DMS114 treated with DMSO at 0.1 percent for 48 hours (cell line): ENCODE results near the gene SMCO4.

ENCODE experiments used
- DNase-seq: peaks from one replicate; lab custom pipeline; 2025; ENCODE audit not compliant: unreplicated experiment; lab: John Stamatoyannopoulos, UW

Gene SMCO4

DNA sequence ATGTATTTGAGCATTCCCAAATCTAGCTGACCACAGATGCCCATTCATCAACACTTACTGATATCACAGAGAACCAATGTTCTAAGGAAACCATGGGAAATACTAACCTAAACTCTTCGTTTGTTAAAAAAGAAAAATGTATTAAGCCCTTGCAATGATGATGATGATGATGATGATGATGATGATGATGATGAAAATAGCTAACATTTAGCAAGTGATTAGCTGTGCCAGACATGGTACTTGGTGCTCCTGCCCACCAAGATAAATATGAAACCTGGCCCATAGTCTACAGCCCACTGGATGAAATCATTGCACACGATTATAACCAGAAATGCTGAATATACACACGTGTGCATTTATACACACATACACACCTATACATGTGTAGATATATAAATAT, 37.5 kb downstream of the SMCO4 start:
- no peak for DNase-seq

DNA sequence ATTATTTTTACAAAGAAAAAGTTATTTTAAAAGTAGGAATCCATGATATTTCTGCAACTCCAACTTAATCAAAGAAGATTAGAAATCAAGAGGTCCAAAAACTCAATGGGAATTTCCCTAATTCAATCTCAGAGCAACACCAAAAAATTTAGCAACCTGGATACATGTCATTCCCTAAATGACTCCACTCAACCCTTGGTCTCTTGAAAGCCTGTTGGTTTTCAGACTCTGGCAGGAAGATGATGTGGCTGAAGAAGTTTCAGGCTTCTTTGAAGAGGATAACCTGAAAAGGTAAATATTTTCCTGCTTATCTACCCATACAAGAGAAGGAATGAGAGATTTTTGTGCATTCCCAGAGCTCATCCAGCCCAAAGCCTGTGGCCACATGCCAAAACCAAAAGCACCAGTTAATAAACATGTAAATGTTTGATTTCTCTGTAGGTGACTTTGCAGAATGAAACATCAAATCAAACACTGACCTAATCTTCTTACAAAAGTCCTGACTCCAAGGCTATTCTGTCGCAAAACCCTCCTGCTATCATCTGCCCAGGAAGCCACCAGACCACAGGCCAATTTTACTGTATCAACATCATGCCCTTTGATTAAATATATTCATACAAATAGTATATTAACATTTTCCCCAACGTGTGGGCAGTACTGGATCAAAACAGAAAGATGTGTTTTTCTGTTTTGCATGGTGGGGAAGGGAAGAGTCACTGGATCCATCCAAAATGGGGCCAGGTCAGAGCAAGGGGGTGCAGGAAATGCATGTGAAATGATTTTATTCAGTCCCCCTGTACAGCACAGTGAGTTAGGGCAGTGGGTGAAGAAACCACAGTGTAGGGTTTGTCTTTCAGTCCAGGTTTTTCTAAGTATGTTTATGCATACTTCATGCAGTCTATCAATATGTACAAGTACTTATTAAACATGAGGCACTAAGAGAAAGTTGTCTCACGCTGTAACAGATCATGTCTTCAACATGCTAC, 38.8 kb downstream of the SMCO4 start:
- no peak for DNase-seq

DNA sequence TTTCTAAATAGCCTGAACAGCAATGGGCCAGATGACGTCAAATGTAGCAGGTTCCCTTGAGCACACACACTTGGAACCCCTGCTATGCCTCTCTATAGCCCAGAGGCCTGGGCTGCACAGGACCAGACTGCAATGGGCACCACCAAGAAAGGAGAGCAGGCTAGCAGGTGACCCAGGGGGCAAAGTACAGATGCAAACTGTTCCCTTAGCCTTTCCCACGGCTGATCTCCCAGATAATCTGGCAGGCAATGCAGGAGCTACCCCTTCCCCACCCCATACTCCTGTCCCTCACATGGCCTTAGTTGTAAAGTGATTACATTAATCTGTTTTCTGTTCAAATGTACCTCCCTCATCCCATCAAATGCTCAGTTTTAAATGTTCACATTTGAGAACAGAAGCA, 41.3 kb downstream of the SMCO4 start:
- no peak for DNase-seq

DNA sequence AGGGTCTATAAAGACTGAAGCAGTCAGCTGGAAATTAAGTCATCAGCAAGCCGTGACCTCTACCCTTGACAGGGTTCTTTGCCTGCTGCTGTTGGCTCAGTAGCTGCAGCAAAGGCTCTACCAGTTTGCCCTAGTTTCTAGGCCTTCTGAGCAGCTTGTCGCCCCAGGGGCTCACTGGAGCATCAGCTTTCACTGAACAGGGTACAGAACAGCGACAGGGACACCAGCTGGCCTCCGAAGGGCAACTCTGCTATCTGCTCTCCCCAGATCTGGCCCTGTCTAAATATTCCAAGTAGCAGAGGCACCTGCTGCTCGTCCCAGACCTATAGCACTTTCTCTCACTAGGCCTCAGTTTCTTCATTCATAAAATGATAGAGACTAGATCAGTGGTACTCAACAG, 42.4 kb downstream of the SMCO4 start:
- DNase-seq, result no peak

DNA sequence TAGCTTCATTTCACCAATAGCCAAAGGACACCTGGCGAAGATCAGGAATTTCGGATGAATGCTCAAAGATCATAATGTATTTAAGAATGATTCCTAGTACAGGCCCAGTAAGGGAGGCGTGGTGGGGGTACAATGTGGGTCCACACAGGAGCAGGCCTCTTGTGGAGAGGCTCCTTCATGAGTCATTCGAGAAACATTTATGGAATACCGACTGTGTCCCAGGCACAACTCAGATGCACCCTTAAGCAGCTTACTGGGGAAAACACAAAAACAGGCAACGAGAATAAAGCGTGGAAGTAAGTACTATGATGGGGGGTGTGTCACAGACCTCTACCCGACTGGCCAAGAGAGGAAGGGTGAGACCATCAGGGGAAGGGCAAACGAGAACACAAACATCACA, 44.5 kb downstream of the SMCO4 start:
- no peak for DNase-seq

DNA sequence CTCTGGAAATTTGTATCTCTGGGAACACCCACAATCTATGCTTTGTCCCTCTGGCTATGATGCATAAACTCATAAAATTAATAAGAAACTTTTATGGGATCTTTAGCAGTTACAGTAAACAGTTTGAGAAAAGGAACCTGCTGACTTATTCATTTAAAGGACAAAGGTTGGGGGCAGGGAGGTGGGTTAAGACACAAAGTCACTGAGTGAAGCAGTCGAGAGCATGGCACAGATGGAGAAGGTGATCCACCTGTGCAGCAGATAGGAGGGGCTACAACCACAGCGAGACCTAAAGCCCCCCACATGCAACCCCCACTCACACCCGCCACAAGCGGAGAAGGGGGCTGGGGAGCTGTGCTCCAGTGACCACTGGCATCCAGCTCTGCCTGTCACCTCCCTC, 45.0 kb downstream of the SMCO4 start:
- DNase-seq, result no peak

DNA sequence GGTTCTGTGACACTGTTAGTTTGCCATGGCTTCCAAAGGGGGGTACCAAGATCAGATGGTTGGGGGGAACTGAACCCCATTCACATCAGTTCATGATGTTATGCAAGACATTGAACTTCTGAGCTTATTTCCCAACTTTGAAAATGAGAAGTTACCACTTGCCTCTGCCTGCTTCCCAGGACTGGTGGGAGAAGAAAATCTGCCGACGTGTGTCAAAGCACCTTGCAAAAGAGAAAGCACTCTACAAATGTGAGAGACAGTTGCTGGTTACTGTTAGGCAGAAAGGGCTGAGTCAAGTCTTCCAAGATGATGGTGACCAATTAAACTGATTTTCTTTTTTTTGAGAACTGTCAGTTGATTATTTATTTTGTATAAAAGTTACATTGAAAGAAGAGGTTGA, 45.6 kb downstream of the SMCO4 start:
- DNase-seq, result no peak

DNA sequence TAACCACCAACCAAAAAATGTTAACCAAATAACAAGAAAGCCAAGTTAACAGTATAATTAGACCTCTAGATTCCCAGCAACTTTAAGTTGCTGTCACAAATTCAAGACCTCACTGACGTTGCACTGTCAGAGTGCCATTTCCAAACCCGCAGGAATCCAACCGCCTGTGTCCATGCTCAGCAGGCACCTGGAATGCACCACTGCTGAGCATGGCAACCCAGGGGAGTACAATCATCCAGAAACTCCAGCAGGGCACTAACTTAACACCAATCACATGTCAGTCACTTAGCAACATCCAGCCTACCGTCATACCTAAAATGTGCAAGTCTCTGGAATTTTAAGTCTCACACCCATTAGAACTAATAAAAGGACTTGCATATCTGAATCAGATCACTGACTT, 48.8 kb downstream of the SMCO4 start:
- DNase-seq, result no peak

DNA sequence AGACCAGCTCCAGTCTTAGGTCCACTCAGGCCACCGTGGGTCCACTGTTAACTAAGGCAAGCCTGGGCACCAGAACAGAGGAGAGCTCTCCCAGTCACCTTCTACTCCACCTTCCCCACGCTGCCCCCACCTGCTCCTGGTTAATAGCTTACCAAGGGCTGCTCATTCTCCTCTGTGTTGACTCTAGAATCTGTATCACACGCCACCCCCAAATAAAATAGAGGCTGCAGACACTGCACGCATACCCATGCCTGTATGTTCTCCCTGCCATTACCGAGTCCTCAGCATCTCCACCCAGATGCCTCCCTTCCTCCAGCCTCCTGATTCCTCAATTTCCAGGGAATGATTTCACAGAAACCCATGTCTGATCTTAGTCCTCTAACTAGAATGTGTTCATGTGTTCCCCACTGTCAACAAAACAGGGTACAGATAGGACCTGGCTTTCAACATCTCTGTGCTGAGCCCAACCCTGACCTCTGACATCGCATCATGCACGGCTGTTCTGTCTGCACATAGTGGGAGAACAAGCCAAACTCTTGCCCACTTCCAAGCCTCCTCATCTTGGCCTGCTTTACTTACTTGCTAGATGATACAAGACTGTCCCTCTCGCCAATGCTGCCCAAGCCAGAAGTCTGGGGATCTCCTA, 49.8 kb downstream of the SMCO4 start:
- no peak for DNase-seq

DNA sequence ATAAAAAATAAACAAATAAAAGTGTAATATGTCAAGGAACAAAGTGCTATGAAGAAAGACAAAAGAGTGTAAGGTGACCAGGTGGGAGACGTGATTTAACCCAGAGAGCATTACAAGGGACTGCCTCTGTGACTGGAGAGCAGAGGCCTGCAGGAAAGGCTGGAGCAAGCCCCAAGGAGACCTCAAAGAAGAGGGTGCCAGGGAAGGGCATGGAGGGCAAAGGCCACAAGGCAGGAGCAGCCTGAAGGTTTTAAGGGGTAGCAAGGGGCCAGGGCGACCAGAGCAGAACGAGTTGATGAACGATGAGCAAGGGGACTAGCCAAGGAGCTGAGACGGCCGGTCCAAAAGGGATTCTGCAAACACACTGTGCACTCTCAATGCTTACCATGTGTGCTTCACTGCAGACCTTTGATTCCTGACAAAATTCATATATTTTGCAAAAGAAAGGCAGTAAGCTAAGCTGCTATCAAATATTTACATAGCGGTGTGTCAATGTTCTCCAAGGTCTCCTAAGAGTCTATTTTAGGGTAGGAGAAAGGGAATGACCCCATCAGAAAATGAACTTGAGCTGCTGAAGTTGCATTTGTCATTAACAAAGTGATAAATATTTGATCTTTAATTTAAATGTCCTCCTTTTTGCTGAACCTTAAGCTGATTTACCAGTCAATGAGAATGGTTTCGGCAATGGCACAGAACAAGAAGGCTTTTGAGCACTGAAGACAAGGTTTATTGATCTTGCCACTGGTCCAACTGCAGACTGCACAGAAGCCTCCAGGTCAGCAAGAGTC, 50.5 kb downstream of the SMCO4 start:
- DNase-seq, result no peak

DNA sequence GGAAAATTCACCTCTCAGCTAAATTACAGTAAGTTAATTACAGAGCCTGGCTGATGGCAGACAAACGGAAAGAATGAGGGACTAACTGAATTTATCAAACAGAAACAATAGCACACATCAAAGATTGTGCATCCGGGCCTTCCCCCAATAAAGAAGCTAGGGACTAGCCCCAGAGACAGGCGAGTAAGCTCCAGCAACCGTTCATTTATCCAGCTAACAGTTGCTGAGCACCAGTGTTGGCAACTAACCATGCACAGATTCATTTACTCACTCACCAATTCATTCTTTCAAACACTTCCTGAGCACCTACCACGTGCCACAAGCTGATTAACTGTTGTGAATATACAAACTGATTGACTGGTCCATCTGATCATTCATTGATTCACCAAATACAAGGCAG, 51.2 kb downstream of the SMCO4 start:
- no peak for DNase-seq

DNA sequence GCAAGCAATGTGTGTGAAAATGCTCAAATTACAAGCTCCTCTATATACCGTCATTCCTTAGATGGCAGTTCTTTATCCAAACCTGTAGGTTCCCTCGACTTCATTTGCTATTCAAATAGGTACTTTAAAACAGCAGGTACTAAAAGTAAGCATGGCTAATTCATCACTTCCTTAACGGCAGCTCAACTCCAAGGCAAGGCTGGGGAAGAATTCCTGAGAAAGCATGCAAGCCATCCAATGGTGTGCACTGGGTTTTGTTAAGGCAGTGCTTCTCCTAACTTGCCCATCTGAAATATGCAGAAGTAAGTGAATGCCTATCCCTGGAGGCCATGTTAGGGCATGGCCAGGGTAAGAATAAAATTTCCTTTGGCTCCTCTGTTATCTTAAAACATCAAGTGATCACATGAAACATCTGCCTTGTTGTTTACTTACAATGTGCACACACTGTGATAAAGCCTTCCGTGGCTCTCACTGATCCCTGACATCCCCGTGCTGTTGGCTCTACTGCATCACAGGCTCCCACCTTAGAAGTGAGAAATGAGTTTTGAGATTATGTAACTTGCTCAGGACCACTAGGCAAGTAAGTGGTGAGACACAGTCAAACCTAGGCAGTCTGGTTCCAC, 52.1 kb downstream of the SMCO4 start:
- DNase-seq, result no peak

DNA sequence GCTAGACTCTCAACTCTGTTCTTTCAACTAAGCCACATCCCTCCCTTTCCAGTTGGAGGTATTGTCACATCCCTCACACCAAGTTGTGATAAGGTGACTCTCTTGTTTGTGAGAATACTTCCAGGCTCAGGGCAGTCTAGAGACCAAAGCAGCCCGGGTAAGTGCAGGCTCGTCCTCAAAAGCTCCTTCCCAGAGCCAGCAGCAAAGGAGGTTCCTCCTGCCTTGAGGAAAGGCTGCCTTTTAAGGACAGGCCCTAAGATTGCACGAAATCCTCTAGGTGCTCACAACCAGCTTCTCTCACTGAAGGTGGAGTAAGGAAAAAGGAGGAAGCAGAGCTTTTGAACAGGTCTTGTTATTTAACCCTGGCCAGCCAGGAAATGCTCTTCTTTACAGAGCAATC, 53.4 kb downstream of the SMCO4 start:
- no peak for DNase-seq

DNA sequence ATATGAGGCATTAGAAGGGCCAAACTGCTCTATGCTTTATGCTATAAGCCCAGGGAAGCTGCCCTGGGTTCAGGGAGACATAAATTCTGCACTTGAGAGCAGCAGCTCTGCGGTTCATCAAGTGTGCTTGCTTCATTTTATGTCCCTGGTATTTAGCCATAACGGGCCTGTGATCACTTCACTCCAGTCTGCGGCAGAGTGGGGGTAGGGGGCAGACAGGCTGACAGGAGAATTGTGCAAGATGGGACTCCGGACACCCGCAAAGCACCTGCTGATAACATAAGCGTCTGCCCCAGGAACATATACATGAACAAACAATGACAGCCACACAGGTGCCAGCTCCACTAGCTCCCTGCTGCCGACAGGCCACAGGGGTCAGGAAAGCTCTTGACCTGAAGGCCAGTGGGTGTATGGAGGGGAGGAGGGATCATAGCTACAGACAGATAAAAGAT, 56.1 kb downstream of the SMCO4 start:
- DNase-seq, result no peak

DNA sequence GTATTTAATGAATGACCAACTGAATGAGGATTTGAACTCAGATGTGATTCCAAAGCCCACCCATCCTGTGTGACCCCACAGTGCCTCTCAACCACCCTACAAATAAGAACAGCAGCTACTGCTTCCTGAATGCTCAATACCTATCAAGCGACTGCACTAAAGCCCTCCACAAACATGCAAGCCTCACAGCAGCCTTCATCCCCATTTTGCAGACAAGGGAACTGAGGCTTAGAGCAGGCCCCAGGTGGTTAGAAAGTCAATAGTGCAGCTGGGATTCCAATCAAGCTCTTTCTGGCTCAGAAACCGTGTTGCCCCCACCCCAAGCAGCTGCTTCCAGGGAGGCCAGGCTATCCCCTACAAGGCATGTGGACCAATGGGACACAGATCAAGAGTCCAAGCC, 57.2 kb downstream of the SMCO4 start:
- no peak for DNase-seq

DNA sequence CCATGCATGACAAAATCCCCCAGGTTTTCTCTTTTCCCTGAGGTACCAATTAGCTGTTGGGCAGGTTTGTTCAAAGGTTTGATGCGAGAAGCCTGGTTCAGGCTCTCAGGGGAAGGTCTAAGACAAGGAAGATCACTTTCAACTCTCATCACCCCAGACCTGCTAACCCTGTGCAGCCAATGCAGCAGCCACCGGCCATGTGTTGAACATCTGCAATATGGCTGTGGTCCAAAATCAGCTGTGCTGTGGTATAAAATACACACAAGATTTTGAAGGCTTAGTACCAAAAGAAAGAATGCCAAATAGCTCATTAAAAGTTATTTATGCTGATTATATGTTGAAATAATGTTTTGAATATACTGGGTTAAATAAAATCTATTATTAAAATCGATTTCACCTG, 58.5 kb downstream of the SMCO4 start:
- no peak for DNase-seq

DNA sequence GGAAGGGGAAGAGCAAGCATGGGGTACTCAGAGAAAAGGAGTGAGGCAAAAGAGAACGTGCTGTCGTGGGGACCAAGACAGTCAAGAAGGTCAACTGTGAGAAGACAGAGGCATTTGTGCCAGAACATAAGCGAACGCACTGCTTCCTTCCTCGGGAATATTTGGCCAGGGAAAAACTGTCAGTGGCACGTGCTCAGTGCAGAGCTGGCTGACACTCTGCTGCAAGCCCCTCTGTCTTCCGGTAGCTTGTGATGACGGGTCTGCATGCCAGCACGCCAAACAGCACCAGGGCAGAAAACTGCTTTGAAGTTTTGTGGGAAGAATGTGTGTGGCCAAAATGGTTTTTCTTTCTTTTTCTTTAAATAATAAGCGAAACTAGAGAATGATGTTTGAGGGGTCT, 60.6 kb downstream of the SMCO4 start:
- DNase-seq, result no peak

DNA sequence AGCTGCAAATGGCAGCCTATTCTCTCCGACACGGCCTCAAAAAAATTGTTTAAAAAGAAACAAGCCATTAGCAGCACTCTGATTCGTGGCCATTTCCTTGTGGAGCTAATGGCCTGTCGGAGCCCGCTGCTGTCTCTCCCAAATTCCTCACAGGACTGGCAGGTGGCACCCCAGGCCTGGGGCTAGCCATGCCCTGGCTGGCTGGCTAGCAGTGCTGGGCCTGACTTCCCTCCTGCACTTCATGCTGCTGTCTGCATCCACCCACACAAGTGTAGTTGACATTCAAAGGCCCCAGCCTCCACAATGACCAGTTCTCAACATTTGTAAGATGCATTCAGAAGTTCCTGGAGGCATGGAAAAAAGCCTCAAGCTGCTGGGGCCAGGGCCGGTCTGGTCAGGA, 61.5 kb downstream of the SMCO4 start:
- no peak for DNase-seq

DNA sequence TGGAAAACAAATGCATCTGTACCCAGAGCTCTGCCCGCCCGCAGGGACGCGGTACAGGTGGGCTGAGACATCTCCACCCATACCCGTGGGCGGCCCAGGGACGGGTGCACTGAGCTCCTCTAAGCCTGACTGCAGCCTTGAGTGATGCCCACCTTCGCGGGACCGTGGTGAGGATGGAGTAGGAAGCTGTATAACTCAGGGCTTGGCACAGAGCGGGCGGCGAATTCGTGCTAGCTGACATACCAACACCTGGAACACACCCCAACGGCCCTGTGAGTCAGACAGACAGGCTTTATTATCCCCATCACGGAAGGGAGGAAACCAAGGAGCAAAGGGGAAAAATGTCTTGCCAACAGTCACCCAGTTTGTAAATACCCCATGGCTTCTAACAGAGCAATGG, 61.9 kb downstream of the SMCO4 start:
- DNase-seq, result no peak

DNA sequence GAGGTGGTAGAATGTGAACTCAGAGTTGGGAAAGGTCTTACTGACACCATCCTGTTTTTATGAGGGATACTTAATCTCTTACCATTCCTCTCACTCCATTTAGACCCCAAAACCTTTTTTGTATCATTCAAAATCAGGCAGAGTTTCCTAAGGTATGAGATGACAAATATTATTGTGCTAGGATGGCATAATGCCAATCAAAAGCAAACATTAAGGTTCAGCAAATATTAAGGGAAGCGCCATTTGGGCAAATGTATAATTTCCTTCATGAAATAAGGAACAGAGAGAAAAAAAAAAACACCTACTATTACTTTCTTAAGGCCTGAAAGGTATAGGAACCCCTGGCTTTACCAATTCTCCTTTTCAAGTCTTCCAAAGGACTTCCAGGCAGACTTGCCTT, 62.4 kb downstream of the SMCO4 start:
- DNase-seq, result no peak

DNA sequence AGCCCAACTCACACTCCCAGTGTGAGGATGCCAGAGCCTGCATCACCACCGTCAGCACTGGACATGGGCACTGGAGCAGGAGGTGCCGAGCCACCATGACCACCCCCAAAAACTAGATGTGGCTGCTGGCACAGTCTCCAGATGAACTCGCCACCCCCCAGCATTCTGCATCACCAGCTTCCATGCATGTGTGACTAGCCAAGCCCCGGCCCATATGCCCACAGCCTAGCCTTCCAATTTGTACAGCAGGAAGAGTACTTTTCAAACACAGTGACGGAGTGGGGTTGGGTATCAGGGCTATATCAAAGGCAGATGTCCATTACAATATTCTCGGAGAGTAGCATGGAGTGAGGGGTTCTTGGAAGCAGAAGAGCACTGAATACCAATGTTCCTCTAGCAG, 62.9 kb downstream of the SMCO4 start:
- no peak for DNase-seq
